Thoracic aorta (tissue), 2 donors: Measurements from ENCODE around the gene SLC25A29. TPM values are rescaled to one million over a fixed set of nuclear protein-coding genes. Genes with fewer than 3 reads are reported as not detected.

Source experiments
- ATAC-seq: fragments of 150-250 bp; one replicate; pipeline ENCODE4 v1.8.0; 2017; ENCODE audit warnings: low read depth; ENCODE audit not compliant: insufficient number of reproducible peaks, low FRiP score
- DNase-seq: peaks from one replicate; pipeline ENCODE4 v3.0.0-alpha.2; 2020; ENCODE audit warnings: low spot score
- H3K27ac ChIP-seq, 2 donors: fragments of 200-600 bp; sonication (generic); 1 replicate in 1 of 2; 2 replicates in 1 of 2; pipeline ENCODE4 v1.5.1; 2016; ENCODE audit warnings: mild to moderate bottlenecking in 2 of 2, moderate library complexity in 2 of 2
- H3K27me3 ChIP-seq: fragments of 200-600 bp; sonication (generic); replicated peaks from 2 replicates; pipeline ENCODE4 v1.6.0; 2016; ENCODE audit warnings: mild to moderate bottlenecking; ENCODE audit not compliant: insufficient read depth
- H3K36me3 ChIP-seq: fragments of 200-600 bp; sonication (generic); one replicate; pipeline ENCODE4 v1.5.1; 2016
- H3K4me1 ChIP-seq, 2 donors: fragments of 200-600 bp; sonication (generic); 1 replicate in 1 of 2; 2 replicates in 1 of 2; pipeline versions ENCODE4 v1.5.1 to v1.6.0; 2016; ENCODE audit warnings: low read depth in 2 of 2, mild to moderate bottlenecking in 1 of 2; ENCODE audit not compliant: control insufficient read depth in 1 of 2
- H3K4me3 ChIP-seq: fragments of 200-600 bp; sonication (generic); 2 replicates; pipeline ENCODE4 v1.5.1; 2016; ENCODE audit warnings: mild to moderate bottlenecking
- H3K9me3 ChIP-seq: fragments of 200-600 bp; sonication (generic); 2 replicates; pipeline ENCODE4 v1.5.1; 2016
- total RNA-seq, 2 donors: library from RNA; depleted of rRNA; stranded (reverse); fragments of >200 nt; gene quantifications; one replicate each; pipeline versions ENCODE4 v1.1.0 to v1.2.3, GENCODE V29; 2016
- TF ChIP-seq, protein P1 (sequence below): fragments of 200-600 bp; sonication (generic); IDR thresholded peaks from one replicate; pipeline ENCODE4 v1.5.1; 2019; ENCODE audit warnings: antibody characterized with exemption

The SLC25A29 gene
- total RNA-seq, 2 donors from 2014 or later, result 54.2 to 80.6 TPM

DNA sequence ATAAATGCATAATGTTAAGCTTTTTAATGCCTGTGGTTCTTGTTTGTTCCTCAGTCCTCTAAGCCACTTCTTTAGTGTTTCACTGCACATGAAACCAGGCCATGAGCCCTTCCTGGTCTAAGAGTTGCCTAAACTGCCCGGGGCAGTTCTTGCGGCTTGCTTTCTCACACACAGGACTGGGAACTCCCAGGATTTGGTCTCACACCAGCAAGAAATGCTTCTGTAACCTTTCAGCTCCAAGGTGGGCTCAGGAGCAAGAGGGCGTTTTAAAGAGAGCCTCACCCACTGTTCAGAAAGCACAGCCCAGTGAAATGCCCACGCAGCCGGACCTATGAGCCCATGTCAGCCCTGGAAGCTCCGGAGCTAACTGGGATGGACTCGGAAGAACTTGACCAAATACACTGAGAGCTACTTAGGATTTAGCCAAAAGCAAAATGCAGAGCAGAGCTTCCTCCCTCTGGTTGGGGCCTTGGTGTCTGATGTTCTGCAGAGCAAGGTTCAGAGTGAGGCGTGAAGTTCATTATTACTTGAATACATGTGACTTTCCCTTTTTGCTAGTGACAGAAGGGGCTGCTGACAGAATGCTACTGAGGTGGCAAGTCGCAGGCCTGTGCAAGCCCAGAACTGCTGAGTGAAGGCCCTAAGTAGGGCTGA, 23.4 kb downstream of the SLC25A29 start:
- no peak overlapping the region for H3K4me3 ChIP-seq
- ATAC-seq, result no peak
- no peak overlapping the region for H3K27ac ChIP-seq
- no peaks in the 10 kb centered on the region for H3K27me3 ChIP-seq
- peaks cover 1% of the 10 kb centered on the region for H3K36me3 ChIP-seq
- no peak for DNase-seq
- H3K4me1 ChIP-seq, result peaks cover 10 to 23% of the 10 kb centered on the region in 2 donors
- TF ChIP-seq, protein P1, sequence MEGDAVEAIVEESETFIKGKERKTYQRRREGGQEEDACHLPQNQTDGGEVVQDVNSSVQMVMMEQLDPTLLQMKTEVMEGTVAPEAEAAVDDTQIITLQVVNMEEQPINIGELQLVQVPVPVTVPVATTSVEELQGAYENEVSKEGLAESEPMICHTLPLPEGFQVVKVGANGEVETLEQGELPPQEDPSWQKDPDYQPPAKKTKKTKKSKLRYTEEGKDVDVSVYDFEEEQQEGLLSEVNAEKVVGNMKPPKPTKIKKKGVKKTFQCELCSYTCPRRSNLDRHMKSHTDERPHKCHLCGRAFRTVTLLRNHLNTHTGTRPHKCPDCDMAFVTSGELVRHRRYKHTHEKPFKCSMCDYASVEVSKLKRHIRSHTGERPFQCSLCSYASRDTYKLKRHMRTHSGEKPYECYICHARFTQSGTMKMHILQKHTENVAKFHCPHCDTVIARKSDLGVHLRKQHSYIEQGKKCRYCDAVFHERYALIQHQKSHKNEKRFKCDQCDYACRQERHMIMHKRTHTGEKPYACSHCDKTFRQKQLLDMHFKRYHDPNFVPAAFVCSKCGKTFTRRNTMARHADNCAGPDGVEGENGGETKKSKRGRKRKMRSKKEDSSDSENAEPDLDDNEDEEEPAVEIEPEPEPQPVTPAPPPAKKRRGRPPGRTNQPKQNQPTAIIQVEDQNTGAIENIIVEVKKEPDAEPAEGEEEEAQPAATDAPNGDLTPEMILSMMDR, result no peak
- no peaks in the 10 kb centered on the region for H3K9me3 ChIP-seq

DNA sequence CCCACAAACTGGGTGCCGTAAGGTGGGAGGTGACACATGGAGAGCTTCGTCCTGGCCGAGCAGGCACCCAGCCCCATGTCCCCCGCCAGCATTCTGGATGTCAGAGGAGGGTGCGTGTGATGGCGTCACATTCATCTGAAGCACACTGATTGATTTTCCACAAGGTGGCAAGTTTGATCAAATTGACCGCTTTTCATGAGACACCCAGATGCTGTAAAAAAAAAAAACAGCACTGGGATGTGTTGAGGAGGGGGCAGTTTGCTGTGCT, 24.2 kb downstream of the SLC25A29 start:
- Histone ChIP-seq H3K27me3 (no peaks in the 10 kb centered on the region), H3K27ac (no peak overlapping the region), H3K9me3 (no peaks in the 10 kb centered on the region), H3K4me3 (no peak overlapping the region), H3K4me1 (peaks cover 10 to 23% of the 10 kb centered on the region in 2 donors), H3K36me3 (no peaks in the 10 kb centered on the region)
- TF ChIP-seq, protein P1, result no peak
- DNase-seq (no peak), ATAC-seq (no peak)

GRCh38 chr14:100281286-100282082, 24.8 kb downstream of the SLC25A29 start:
- DNase-seq (no peak), ATAC-seq (no peak)
- TF ChIP-seq, protein P1, result no peak
- H3K36me3 ChIP-seq, result no peaks in the 10 kb centered on the region
- no peak overlapping the region for H3K4me3 ChIP-seq
- peaks cover 10 to 20% of the 10 kb centered on the region in 2 donors for H3K4me1 ChIP-seq
- no peaks in the 10 kb centered on the region for H3K9me3 ChIP-seq
- no peaks in the 10 kb centered on the region for H3K27me3 ChIP-seq
- no peak overlapping the region for H3K27ac ChIP-seq

- ATAC-seq (no peak), DNase-seq (no peak)
- TF ChIP-seq, protein P1, result no peak
- Histone ChIP-seq H3K9me3 (no peaks in the 10 kb centered on the region), H3K27ac (no peak overlapping the region), H3K27me3 (no peaks in the 10 kb centered on the region), H3K4me3 (no peak overlapping the region), H3K4me1 (peaks cover 10 to 11% of the 10 kb centered on the region in 2 donors), H3K36me3 (no peaks in the 10 kb centered on the region)
Observed at GRCh38 chr14:100279563-100279962, 26.7 kb downstream of the SLC25A29 start.

- Histone ChIP-seq H3K9me3 (no peaks in the 10 kb centered on the region), H3K27ac (no peak overlapping the region), H3K36me3 (no peaks in the 10 kb centered on the region), H3K4me3 (no peak overlapping the region), H3K27me3 (no peaks in the 10 kb centered on the region), H3K4me1 (peaks cover 10 to 11% of the 10 kb centered on the region in 2 donors)
- no peak for ATAC-seq
- TF ChIP-seq, protein P1, result no peak
- DNase-seq, result no peak
Observed at GRCh38 chr14:100279133-100279532, 27.1 kb downstream of the SLC25A29 start.
